Sigmoid colon (tissue), 7 donors: ENCODE data around the gene UST. TPM values are rescaled to one million over a fixed set of nuclear protein-coding genes. Genes with fewer than 3 reads are reported as not detected.
"Not testable (repeated sequence)": the region's sequence is repeated elsewhere in the genome, so short reads cannot be mapped to it uniquely, and the experiment has no call there.

Experiments used
- DNase-seq: peaks from one replicate; pipeline ENCODE4 v3.0.0-alpha.2; 2019
- H3K27ac ChIP-seq, 4 donors: fragments of 200-600 bp; sonication (generic); one replicate each; pipeline ENCODE4 v1.5.1; 2016 to 2019; ENCODE audit warnings: mild to moderate bottlenecking in 1 of 4
- H3K27me3 ChIP-seq, 3 donors: fragments of 200-600 bp; sonication (generic); one replicate each; pipeline ENCODE4 v1.5.1; 2019; ENCODE audit warnings: mild to moderate bottlenecking in 1 of 3
- H3K36me3 ChIP-seq, 4 donors: fragments of 200-600 bp; sonication (generic); one replicate each; pipeline ENCODE4 v1.5.1; 2016 to 2019
- H3K4me1 ChIP-seq, 4 donors: fragments of 200-600 bp; sonication (generic); one replicate each; pipeline ENCODE4 v1.5.1; 2017 to 2019
- H3K4me3 ChIP-seq, 4 donors: fragments of 200-600 bp; sonication (generic); one replicate each; pipeline ENCODE4 v1.5.1; 2017 to 2019; ENCODE audit warnings: mild to moderate bottlenecking in 2 of 4, moderate library complexity in 1 of 4
- H3K9me3 ChIP-seq, 4 donors: fragments of 200-600 bp in 3 of 4; sonication (generic) in 3 of 4; one replicate each; pipeline versions ENCODE4 v1.5.1 to v1.6.1; 2013 to 2019
- EP300 ChIP-seq, 4 donors: sonication (generic); formaldehyde crosslinking; IDR thresholded peaks; one replicate each; pipeline ENCODE4 v1.6.1; 2017; ENCODE audit warnings: antibody characterized with exemption in 4 of 4
- POLR2A ChIP-seq, 2 donors: fragments of 450-650 bp; IDR thresholded peaks; one replicate each; pipeline ENCODE4 v1.6.1; 2016; ENCODE audit warnings: antibody characterized with exemption in 2 of 2, mild to moderate bottlenecking in 2 of 2, moderate library complexity in 2 of 2
- POLR2AphosphoS5 ChIP-seq, 4 donors: sonication (generic); formaldehyde crosslinking; IDR thresholded peaks; one replicate each; pipeline ENCODE4 v1.6.1; 2017; ENCODE audit warnings: antibody characterized with exemption in 4 of 4
- WGBS, 2 donors: extraction: QIAGEN DNeasy Blood & Tissue Kit; methylation state at CpG; one replicate each; pipeline ENCODE4 v1.1.7; 2013; 5-methylcytosine and 5-hydroxymethylcytosine counted together
- intact Hi-C: fragments of 100-400 bp; cut with DNase I; formaldehyde crosslinking; loops from one replicate; pipeline ENCODE4 v1.15.1; 2023
- polyA plus RNA-seq, 3 donors: library from polyadenylated mRNA; stranded (reverse); fragments of 200-250 nt; gene quantifications; one replicate each; pipeline ENCODE4 v1.2.3, GENCODE V29; 2013
- total RNA-seq, 4 donors: library from RNA; depleted of rRNA; stranded (reverse); fragments of >200 nt; gene quantifications; one replicate each; pipeline ENCODE4 v1.1.0, GENCODE V29; 2016
- TF ChIP-seq, protein P1 (sequence below), 4 experiments: fragments of 450-650 bp in 3 of 4; fragments of 200-600 bp in 1 of 4; IDR thresholded peaks; one replicate each; pipeline ENCODE4 v1.5.1; 2016 to 2019; ENCODE audit warnings: antibody characterized with exemption in 4 of 4, mild to moderate bottlenecking in 3 of 4, moderate library complexity in 2 of 4
- donor health status: healthy with polysubstance abuse.
- donor health status: Bipolar disorder and iron deficiency.
- donor health status: healthy.

Gene UST
- total and polyA plus RNA-seq, 7 donors: 0.46 to 35.2 (median 21.8) TPM

GRCh38 chr6:148779142-148779562 lies 32.3 kb downstream of the UST start:
- DNase-seq: no peak
- Histone ChIP-seq H3K36me3 (no peaks in the 10 kb centered on the region), H3K9me3 (no peaks in the 10 kb centered on the region), H3K4me1 (peaks cover 0 to 37% (median 25%) of the 10 kb centered on the region in 4 donors), H3K4me3 (no peak overlapping the region), H3K27ac (no peak overlapping the region), H3K27me3 (no peaks in the 10 kb centered on the region)
- TF ChIP-seq, protein P1, sequence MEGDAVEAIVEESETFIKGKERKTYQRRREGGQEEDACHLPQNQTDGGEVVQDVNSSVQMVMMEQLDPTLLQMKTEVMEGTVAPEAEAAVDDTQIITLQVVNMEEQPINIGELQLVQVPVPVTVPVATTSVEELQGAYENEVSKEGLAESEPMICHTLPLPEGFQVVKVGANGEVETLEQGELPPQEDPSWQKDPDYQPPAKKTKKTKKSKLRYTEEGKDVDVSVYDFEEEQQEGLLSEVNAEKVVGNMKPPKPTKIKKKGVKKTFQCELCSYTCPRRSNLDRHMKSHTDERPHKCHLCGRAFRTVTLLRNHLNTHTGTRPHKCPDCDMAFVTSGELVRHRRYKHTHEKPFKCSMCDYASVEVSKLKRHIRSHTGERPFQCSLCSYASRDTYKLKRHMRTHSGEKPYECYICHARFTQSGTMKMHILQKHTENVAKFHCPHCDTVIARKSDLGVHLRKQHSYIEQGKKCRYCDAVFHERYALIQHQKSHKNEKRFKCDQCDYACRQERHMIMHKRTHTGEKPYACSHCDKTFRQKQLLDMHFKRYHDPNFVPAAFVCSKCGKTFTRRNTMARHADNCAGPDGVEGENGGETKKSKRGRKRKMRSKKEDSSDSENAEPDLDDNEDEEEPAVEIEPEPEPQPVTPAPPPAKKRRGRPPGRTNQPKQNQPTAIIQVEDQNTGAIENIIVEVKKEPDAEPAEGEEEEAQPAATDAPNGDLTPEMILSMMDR (IDR thresholded peaks at IDR 0.05): no peak
- TF ChIP-seq POLR2AphosphoS5 (IDR thresholded peaks at IDR 0.05): no peak
- no peak for TF ChIP-seq EP300 (IDR thresholded peaks at IDR 0.05)
- TF ChIP-seq POLR2A (IDR thresholded peaks at IDR 0.05): no peak
- WGBS, 2 donors: 85 to 88% methylated on average over 6 of the region's 6 CpGs
- intact Hi-C loops: no loop called here

- 93 to 98% methylated on average over 1 of the region's 1 CpG for WGBS, 2 donors
- not testable (repeated sequence) for DNase-seq
Observed at GRCh38 chr6:148780423-148780822, 33.6 kb downstream of the UST start.

GRCh38 chr6:148780918-148781436 lies 34.1 kb downstream of the UST start:
- Histone ChIP-seq H3K36me3 (no peaks in the 10 kb centered on the region), H3K4me3 (no peak overlapping the region), H3K9me3 (no peaks in the 10 kb centered on the region), H3K27ac (no peak overlapping the region), H3K27me3 (no peaks in the 10 kb centered on the region), H3K4me1 (peaks cover 0 to 34% (median 22%) of the 10 kb centered on the region in 4 donors)
- WGBS, 2 donors: 75 to 86% methylated on average over 7 of the region's 7 CpGs
- DNase-seq: no peak
- intact Hi-C loops: no loop called here
- TF ChIP-seq, protein P1 (IDR thresholded peaks at IDR 0.05): no peak
- TF ChIP-seq POLR2AphosphoS5 (IDR thresholded peaks at IDR 0.05): no peak
- TF ChIP-seq EP300 (IDR thresholded peaks at IDR 0.05): no peak

More at GRCh38 chr6:148780423-148780822, 33.6 kb downstream of the UST start:
- H3K4me3 ChIP-seq, H3K27me3 ChIP-seq, H3K36me3 ChIP-seq, H3K9me3 ChIP-seq, H3K27ac ChIP-seq, intact Hi-C loops: not testable (repeated sequence)
- peaks cover 0 to 37% (median 24%) of the 10 kb centered on the region in 4 donors for H3K4me1 ChIP-seq

- peaks cover 0 to 1% (median under 1%) of the 10 kb centered on the region in 4 donors for H3K4me1 ChIP-seq
- no peaks in the 10 kb centered on the region for H3K27me3 ChIP-seq
- no peak for DNase-seq
- 90 to 93% methylated on average over 11 of the region's 11 CpGs for WGBS, 2 donors
- H3K4me3 ChIP-seq: no peak overlapping the region
- TF ChIP-seq, protein P1 (IDR thresholded peaks at IDR 0.05): no peak
- TF ChIP-seq EP300 (IDR thresholded peaks at IDR 0.05): no peak
- TF ChIP-seq POLR2AphosphoS5 (IDR thresholded peaks at IDR 0.05): no peak
- TF ChIP-seq POLR2A (IDR thresholded peaks at IDR 0.05): no peak
- H3K27ac ChIP-seq: no peak overlapping the region
- no peaks in the 10 kb centered on the region for H3K36me3 ChIP-seq
- intact Hi-C loops: no loop called here
- peaks cover 0 to 4% (median 0%) of the 10 kb centered on the region in 4 donors for H3K9me3 ChIP-seq
Observed at GRCh38 chr6:148789948-148790347, 43.1 kb downstream of the UST start.

GRCh38 chr6:148790404-148790803 lies 43.6 kb downstream of the UST start:
- TF ChIP-seq POLR2AphosphoS5 (IDR thresholded peaks at IDR 0.05): no peak
- TF ChIP-seq, protein P1 (IDR thresholded peaks at IDR 0.05): no peak
- no peak for TF ChIP-seq EP300 (IDR thresholded peaks at IDR 0.05)
- TF ChIP-seq POLR2A (IDR thresholded peaks at IDR 0.05): no peak
- Histone ChIP-seq H3K9me3 (peaks cover 0 to 4% (median 0%) of the 10 kb centered on the region in 4 donors), H3K4me3 (no peak overlapping the region), H3K36me3 (no peaks in the 10 kb centered on the region), H3K27ac (no peak overlapping the region), H3K27me3 (no peaks in the 10 kb centered on the region), H3K4me1 (peaks cover 0 to 6% (median 3%) of the 10 kb centered on the region in 4 donors)
- intact Hi-C loops: no loop called here
- DNase-seq: no peak
- 90 to 92% methylated on average over 10 of the region's 10 CpGs for WGBS, 2 donors
